ENCODE results near the gene JAZF1. TPM values are rescaled to one million over a fixed set of nuclear protein-coding genes. Genes with fewer than 3 reads are reported as not detected.

JAZF1 gene
- total and polyA plus RNA-seq, 11 donors, result 10.3 to 46.2 (median 26.8) TPM

DNA sequence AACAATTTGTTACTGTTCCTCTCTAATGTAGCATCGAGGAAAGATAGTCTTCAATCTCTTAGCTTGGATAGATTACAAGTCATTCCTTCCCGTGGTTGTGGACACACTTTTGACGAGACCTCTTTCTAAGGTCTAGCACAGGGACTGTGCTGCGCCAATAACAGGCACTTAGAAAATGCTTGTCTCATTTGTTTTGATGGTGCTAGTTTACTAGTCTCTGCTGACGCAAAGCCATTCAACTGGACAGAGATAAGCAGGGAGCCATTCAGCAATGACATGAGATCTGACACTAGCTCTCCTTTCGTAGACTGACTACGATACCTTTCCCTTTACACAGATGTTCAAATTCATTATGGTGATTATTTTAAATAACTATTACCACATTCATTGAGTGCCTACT, 6.4 kb upstream of the JAZF1 start:
- ATAC-seq, result peak in 3 of 4 donors; percentile 24 to 33 (median 32)
- 89 to 91% (median 90%) methylated on average over 7 of the region's 7 CpGs for WGBS, 4 donors

DNA sequence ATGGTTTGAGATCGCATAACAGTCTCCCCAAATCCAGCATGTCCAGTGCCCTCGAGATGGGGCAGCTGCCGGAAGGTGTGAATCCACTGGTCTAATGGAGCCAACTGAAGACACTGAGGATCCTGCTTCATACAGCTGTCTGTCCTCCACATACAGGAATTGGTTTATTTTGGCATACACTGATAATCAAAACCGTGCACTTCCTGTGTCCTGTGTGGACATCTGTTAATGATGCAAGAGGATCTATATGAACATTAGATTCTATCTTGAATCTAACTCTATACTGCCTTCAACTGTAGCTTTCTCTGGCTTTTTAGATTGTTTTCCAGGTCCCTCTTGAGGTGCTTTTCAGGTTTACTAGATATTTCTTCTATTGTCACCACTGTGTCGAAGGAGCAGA, 3.0 kb upstream of the JAZF1 start:
- H3K4me1 ChIP-seq, result peaks cover 0 to 25% (median 11%) of the 10 kb centered on the region in 12 donors
- no peak for DNase-seq

More for the DNA sequence above, 6.4 kb upstream of the JAZF1 start:
- TF ChIP-seq POLR2A (IDR thresholded peaks at IDR 0.05) (no peak), CTCF (IDR thresholded peaks at IDR 0.05) (no peak)
- intact Hi-C loops (cut with DNase I), result no loop called here
- Histone ChIP-seq H3K36me3 (no peaks in the 10 kb centered on the region), H3K27me3 (no peaks in the 10 kb centered on the region), H3K4me1 (peaks cover 0 to 14% (median 2%) of the 10 kb centered on the region in 12 donors), H3K4me3 (no peak overlapping the region), H3K9me3 (no peaks in the 10 kb centered on the region), H3K27ac (no peak overlapping the region)
- DNase-seq, result no peak

DNA sequence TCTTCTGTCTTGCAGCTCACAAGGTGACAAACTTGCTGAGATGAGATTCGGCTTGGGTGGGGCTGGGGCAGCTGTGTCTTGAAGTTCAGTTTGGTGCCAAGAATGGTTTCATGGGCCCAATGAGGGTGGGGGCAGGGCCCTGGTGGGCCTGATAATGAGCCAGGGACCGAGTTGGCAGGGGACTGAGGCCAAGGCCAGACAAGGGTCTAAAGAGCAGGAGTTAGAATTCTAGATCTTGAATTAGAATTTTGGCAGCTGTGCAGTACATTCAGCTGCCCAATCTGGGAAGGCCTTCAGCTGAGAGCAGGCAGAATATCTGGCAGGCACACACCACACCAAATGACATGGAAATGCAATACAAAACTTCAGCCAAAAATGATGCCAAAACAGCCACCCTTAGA, 1.5 kb upstream of the JAZF1 start:
- 40 to 50% (median 44%) methylated on average over 2 of the region's 2 CpGs for WGBS, 4 donors
- no peaks in the 10 kb centered on the region for H3K9me3 ChIP-seq
- no peak for TF ChIP-seq CTCF (IDR thresholded peaks at IDR 0.05)
- TF ChIP-seq POLR2A (IDR thresholded peaks at IDR 0.05), result no peak
- intact Hi-C loops (cut with DNase I), result loop anchor here in 3 of 10 donors (5.0 kb wide), 2 partner anchors 85 to 90 kb away; no protein-coding TSS in a partner anchor
- DNase-seq (peak in 2 of 5 donors; percentile 16 to 28), ATAC-seq (peak in 3 of 4 donors; percentile 13 to 44 (median 35))
- peaks cover 0 to 40% (median 26%) of the 10 kb centered on the region in 12 donors for H3K4me1 ChIP-seq
- peak overlapping the region in 9 of 12 donors; percentile 20 to 91 (median 63) for H3K27ac ChIP-seq
- no peaks in the 10 kb centered on the region for H3K27me3 ChIP-seq
- no peaks in the 10 kb centered on the region for H3K36me3 ChIP-seq
- no peak overlapping the region for H3K4me3 ChIP-seq

More for the DNA sequence above, 3.0 kb upstream of the JAZF1 start:
- intact Hi-C loops (cut with DNase I), result loop anchor here in 3 of 10 donors (5.0 kb wide), 2 partner anchors 86 to 89 kb away; no protein-coding TSS in a partner anchor
- Histone ChIP-seq H3K4me3 (no peak overlapping the region), H3K9me3 (no peaks in the 10 kb centered on the region), H3K27me3 (no peaks in the 10 kb centered on the region), H3K27ac (no peak overlapping the region), H3K36me3 (no peaks in the 10 kb centered on the region)
- TF ChIP-seq POLR2A (IDR thresholded peaks at IDR 0.05), result no peak
- TF ChIP-seq CTCF (IDR thresholded peaks at IDR 0.05), result no peak
- no peak for ATAC-seq
- WGBS, 4 donors, result 81 to 84% (median 82%) methylated on average over 5 of the region's 5 CpGs

DNA sequence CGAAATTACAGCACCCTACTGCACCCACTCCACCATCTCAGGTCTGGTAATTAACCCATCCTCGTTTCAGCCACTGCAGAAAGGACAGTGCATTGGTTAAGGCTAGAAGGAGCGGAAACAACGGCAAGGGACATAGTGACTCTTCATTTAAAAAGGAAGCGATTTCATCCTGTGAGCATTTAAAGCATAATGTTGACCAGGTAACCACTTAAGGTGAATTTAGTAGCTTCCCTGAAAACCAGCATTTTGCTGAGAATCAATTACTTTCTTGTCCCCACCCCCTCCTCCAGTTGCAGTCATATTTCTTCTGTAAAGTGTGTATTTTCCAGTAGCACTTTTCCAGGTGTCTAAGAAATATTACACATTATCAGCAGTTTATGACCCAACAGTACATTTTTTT, 821 bp upstream of the JAZF1 start:
- intact Hi-C loops (cut with DNase I), result loop anchor here in 3 of 10 donors (5.0 kb wide), 2 partner anchors 84 to 91 kb away; no protein-coding TSS in a partner anchor
- Histone ChIP-seq H3K27ac (peak overlapping the region in 8 of 12 donors; percentile 63 to 94 (median 84)), H3K4me1 (peaks cover 0 to 46% (median 31%) of the 10 kb centered on the region in 12 donors)

More for the DNA sequence above, 821 bp upstream of the JAZF1 start:
- Histone ChIP-seq H3K27me3 (no peaks in the 10 kb centered on the region), H3K4me3 (peak overlapping the region in 4 of 12 donors; percentile 73 to 89 (median 78)), H3K9me3 (no peaks in the 10 kb centered on the region), H3K36me3 (no peaks in the 10 kb centered on the region)
- 80 to 81% (median 80%) methylated on average over 5 of the region's 5 CpGs for WGBS, 4 donors
- ATAC-seq, result no peak
- no peak for DNase-seq
- TF ChIP-seq CTCF (IDR thresholded peaks at IDR 0.05) (no peak), POLR2A (IDR thresholded peaks at IDR 0.05) (no peak)
